ENCODE measurements around the gene LAMB1. TPM values are rescaled to one million over a fixed set of nuclear protein-coding genes. Genes with fewer than 3 reads are reported as not detected.
"Not testable (repeated sequence)": the region's sequence is repeated elsewhere in the genome, so short reads cannot be mapped to it uniquely, and the experiment has no call there.

LAMB1 gene
- total RNA-seq, 1 donor = 332 TPM

- TF ChIP-seq CTCF (IDR thresholded peaks at IDR 0.05; ENCODE audit: insufficient read depth, low read length) = no peak
- H3K4me3 ChIP-seq (ENCODE audit: low read depth, low read length) = no peak overlapping the region
- peak; percentile 96 for DNase-seq (ENCODE audit: low read depth)
Measured at GRCh38 chr7:108045154-108045553, 42.2 kb upstream of the LAMB1 start.

DNA sequence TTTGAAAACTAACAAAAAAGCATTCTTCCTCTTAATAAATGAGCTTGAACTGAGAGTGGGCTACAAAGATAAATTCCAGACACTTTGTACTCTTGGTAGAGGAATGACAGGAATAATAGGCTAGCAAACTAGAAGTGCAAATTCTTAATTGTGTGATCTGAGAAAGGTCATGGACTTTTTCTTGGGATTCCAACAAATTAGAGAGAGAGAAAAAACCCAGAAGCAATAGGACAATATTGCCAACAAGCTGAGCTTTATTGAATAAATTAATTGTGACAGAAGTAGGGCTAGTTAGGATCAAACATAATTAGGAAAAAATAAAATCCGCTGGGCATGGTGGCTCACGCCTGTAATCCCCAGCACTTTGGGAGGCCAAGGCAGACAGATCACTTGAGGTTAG lies 41.4 kb upstream of the LAMB1 start:
- no peak overlapping the region for H3K4me3 ChIP-seq (ENCODE audit: low read depth, low read length)
- DNase-seq (ENCODE audit: low read depth) = no peak
- no peak for TF ChIP-seq CTCF (IDR thresholded peaks at IDR 0.05; ENCODE audit: insufficient read depth, low read length)

DNA sequence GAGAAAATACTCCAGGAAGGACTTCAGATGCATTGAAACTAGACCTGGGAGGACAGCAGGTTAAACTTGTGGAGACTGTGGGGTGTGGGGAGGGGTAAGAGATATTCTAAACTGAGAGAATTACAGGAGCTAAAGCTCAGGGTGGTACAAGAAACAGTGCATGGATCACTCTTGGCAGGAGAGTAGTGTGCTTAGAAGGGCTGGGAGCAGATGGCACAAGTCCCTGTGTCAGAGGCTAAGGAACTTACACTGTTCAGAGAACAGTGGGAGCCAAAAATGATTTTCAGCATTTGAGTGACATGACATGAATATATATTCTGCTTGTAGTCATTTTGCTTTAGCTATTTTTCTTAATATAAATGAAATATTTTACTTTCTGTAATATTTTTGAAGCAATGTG lies 36.0 kb upstream of the LAMB1 start:
- no peak for DNase-seq (ENCODE audit: low read depth)
- no peak overlapping the region for H3K4me3 ChIP-seq (ENCODE audit: low read depth, low read length)
- TF ChIP-seq CTCF (IDR thresholded peaks at IDR 0.05; ENCODE audit: insufficient read depth, low read length) = no peak

DNA sequence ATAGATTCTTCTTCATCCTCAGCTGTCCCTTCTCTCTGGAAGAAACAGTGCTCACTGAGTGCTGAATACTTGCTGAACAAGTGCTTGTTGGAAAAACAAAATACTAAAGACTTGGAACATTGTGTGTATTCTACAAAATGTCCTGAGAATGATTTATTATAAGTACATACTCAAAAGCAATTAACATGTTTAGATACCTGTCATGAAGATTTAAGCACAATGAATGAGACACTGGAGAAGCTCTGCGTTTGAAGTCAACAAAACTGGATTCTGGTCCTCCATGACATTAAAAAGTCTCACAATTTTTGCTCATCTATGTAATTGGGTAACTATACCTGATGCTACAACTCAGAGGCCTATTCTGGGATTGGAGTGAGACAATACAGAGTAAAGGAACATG lies 34.8 kb upstream of the LAMB1 start:
- no peak overlapping the region for H3K4me3 ChIP-seq (ENCODE audit: low read depth, low read length)
- TF ChIP-seq CTCF (IDR thresholded peaks at IDR 0.05; ENCODE audit: insufficient read depth, low read length) = no peak
- DNase-seq (ENCODE audit: low read depth) = no peak

DNA sequence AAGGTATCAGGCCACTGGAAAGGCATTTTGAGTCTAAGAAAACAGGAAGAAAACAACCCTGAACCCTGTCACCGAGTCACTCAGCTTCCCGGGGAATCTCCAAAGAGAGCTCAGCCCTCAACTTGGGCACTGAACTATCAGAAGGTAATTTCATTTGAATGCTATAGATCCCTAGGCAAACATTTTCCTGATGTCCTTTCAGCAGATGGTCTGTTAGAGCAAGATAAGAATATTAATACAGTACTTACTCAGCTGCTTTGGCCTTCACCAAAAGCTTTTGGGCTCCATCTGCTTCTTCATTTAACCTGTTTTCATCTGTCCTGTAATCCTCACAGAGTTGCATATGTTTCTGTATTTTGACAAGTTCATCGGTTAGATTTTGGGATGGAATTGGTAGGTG lies 34.2 kb upstream of the LAMB1 start:
- no peak for DNase-seq (ENCODE audit: low read depth)
- H3K4me3 ChIP-seq (ENCODE audit: low read depth, low read length) = no peak overlapping the region
- TF ChIP-seq CTCF (IDR thresholded peaks at IDR 0.05; ENCODE audit: insufficient read depth, low read length) = no peak

DNA sequence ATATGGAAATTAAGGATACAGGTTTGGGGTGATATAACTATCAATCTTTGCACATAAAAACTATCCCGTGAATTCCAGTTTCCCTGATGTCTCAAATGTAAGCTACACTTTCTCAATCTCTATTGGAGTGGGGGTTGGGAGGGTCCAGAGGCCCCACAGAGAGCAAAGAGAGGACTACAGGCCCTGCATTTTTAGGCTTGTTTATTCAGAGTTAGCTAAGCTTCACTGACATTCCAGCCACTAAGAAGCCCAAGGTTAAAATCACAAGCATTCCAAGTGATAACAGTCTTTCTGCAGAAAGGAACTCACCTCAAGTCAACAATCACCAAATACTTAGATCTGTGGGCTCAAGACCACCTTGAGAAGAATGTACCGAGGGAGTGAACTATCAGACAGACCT lies 31.6 kb upstream of the LAMB1 start:
- no peak for TF ChIP-seq CTCF (IDR thresholded peaks at IDR 0.05; ENCODE audit: insufficient read depth, low read length)
- DNase-seq (ENCODE audit: low read depth) = no peak
- no peak overlapping the region for H3K4me3 ChIP-seq (ENCODE audit: low read depth, low read length)

DNA sequence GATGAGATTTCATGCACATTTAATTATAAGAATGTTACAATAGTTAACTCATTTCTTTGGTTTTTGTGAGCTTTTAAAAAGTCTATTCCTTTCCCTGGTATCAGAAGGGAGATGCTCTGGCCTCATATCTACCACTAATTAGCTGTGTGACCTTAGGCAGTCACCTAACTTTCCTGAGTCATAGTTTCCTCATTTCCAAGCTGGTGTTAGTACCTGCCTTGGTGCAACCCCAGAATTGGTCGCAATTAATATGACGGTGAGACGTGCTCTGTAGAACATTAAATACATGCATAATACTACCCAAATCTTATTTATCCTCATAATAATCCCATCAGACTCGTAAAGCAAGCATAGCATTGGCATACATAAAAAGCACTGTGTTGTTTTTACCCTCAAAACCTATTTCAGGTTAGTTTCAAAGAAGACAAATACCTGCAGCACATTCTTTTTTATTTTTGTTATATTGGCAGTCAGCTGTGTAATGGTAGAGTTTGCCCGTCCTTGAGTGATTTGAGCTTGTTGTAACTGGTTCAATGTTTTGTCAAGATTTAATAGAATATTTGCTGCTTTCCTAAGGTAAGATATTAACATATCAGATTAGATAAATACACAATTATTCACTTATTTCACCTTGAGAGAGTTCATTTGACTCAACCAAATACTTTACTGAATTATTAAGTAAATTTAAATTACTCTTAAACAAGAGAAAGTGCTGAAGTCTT lies 31.0 kb upstream of the LAMB1 start:
- TF ChIP-seq CTCF (IDR thresholded peaks at IDR 0.05; ENCODE audit: insufficient read depth, low read length) = no peak

GRCh38 chr7:108033309-108033708 lies 30.3 kb upstream of the LAMB1 start:
- not testable (repeated sequence) for DNase-seq (ENCODE audit: low read depth)

More for the DNA sequence above, 31.0 kb upstream of the LAMB1 start:
- DNase-seq (ENCODE audit: low read depth) = no peak
- H3K4me3 ChIP-seq (ENCODE audit: low read depth, low read length) = no peak overlapping the region

More at GRCh38 chr7:108033309-108033708, 30.3 kb upstream of the LAMB1 start:
- H3K4me3 ChIP-seq (ENCODE audit: low read depth, low read length) = not testable (repeated sequence)

Data from fibroblast of the aortic adventitia (primary cell).